Germinal center (tissue), 1 donor: ENCODE results near the gene UNC45A.

Experiments
- DNase-seq: peaks from one replicate; pipeline ENCODE4 v3.0.0; 2012; ENCODE audit warnings: mixed read lengths, low spot score

UNC45A gene

DNA sequence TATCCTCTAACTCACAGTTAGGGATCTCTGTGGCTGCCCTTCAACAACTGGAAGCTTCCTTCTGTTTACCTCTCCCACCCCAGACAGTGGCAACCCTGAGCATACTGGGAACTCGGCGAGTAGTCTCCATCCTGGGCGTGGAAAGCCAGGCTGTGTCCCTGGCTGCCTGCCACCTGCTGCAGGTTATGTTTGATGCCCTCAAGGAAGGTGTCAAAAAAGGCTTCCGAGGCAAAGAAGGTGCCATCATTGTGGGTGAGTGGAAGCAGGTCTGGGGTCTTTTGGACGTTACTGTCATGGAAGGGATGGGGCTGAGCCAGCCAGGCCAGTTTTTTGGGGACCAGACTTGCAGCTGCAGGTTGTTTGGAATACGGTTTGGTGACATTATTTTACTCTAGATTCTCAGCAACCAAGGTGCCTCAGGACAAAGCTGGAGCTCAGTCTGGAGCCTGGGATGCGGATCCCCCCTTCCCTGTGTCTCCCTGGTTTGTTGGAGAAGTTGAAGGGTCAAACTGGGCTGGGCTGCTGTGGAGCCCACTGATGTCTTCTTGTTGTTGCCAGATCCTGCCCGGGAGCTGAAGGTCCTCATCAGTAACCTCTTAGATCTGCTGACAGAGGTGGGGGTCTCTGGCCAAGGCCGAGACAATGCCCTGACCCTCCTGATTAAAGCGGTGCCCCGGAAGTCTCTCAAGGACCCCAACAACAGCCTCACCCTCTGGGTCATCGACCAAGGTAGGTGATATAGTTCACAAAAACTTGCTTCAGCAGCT lies 7.5 kb downstream of the UNC45A start:
- DNase-seq, result no peak

DNA sequence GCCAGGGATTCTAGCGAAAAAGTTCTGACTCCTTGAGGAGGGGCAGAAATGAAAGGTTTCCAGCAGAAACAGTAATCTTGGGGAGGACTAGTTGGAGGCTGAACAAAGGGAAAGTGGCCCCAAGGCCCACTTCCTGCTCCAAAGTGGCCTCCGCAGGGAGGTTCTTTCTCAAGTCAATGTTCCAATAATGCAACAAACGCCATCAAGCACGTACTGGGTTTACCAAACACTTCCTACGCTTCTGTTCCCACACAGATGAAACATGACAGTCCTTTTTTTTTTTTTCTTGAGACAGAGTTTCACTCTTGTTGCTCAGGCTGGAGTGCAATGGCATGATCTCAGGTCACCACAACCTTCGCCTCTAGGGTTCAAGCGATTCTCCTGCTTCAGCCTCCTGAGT lies 10.0 kb downstream of the UNC45A start:
- no peak for DNase-seq

DNA sequence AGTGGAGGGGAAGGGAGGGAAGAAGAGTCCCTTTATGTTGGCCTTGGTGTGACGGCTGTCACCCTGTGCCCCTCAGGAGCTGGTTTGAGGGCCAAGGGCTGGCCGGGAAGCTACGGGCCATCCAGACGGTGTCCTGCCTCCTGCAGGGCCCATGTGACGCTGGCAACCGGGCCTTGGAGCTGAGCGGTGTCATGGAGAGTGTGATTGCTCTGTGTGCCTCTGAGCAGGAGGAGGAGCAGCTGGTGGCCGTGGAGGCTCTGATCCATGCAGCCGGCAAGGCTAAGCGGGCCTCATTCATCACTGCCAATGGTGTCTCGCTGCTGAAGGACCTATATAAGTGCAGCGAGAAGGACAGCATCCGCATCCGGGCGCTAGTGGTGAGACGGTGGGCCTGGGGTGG lies 11.5 kb downstream of the UNC45A start:
- DNase-seq, result no peak

GRCh38 chr15:90946941-90947576 lies 12.0 kb downstream of the UNC45A start:
- no peak for DNase-seq

DNA sequence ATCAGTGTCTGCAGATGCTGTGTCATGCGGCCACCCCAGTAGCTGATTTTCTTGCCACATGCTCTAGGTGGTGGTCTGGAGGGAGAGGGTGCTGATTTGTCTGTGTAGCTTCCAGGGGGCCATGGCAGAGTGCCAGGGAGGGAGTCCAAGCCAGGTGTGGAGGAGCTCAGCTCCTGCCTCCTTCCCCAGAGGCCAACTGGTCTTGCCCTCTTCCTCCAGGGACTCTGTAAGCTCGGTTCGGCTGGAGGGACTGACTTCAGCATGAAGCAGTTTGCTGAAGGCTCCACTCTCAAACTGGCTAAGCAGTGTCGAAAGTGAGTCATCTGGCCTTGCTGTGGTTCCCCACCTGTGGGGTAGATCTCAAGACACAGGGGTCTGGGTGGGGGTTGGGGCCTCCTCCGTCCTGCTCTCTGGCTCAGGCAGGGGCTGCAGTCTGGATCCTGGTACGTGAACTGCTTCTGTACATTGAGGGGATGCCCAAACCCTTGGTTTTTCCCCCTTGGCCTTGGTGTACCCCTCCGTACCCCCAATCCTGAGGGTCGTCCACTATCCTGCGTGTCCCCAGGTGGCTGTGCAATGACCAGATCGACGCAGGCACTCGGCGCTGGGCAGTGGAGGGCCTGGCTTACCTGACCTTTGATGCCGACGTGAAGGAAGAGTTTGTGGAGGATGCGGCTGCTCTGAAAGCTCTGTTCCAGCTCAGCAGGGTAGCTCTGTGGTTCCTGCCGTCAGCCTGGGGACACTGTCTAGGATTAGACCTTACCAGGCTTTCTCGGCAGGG lies 12.7 kb downstream of the UNC45A start:
- DNase-seq, result no peak

- DNase-seq, result no peak
These were observed 13.4 kb downstream of the UNC45A start for GRCh38 chr15:90948506-90948905.

- DNase-seq, result no peak
These were observed 15.0 kb downstream of the UNC45A start for GRCh38 chr15:90949979-90950675.

DNA sequence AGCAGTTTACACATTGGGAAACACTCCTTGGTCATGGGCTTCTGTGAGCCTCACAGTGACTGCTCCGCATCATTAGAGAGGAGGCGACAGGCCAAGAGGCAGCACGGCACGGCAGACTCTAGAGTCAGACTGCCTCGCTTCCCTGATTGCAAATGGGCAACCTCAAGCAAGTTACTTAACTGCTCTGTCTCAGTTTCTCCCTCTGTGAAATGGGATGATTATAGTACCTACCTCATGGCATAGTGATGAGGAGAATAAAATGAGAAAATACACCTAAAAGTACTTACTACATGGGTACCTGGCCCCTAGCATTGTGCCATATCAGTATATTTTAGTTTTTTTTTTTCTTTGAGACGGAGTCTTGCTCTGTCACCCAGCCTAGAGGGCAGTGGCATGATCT lies 15.6 kb downstream of the UNC45A start:
- DNase-seq, result no peak

- DNase-seq, result no peak
These were observed 18.0 kb downstream of the UNC45A start for GRCh38 chr15:90952901-90953677.

DNA sequence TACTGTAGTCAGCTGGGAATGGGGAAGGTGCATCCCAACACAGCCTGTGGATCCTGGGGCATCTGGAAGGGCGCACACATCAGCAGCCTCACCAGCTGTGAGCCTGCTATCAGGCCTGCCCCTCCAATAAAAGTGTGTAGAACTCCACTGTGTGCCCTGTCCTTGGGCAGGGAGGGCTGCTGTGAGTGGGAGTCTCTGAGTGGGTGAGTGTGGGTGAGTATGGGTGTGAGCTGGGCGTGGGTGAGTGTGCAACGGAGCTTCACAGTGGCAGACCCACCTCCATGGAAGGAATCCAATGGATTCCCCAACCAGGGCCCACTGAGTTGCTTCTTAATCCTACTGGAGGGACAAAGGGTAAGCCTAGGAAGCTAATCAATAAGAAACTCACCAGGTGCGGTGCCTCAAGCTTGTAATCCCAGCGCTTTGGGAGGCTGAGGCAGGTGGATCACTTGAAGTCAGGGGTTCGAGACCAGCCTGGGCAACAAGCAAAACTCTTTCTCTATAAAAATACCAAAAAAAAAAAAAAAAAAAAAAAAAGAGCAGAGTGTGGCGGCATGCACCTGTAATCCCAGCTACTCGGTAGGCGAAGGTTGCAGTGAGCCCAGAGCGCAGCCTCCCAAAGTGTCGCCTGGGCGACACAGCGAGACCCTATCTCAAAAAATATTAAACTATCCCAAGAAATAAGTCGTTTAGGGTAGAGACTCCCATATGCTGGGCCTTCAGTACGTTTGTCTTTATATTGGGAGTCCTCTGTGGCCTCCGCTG lies 19.0 kb downstream of the UNC45A start:
- DNase-seq, result no peak

- peak; percentile 99 for DNase-seq
These were observed 19.9 kb downstream of the UNC45A start, which contains the start of gene RCCD1 for GRCh38 chr15:90954712-90955623. Gene RCCD1 (plus strand): TSS chr15:90954884. CDS start chr15:90956735, 1,851 bp downstream.

- no peak for DNase-seq
These were observed 20.7 kb downstream of the UNC45A start for GRCh38 chr15:90955624-90956273.

DNA sequence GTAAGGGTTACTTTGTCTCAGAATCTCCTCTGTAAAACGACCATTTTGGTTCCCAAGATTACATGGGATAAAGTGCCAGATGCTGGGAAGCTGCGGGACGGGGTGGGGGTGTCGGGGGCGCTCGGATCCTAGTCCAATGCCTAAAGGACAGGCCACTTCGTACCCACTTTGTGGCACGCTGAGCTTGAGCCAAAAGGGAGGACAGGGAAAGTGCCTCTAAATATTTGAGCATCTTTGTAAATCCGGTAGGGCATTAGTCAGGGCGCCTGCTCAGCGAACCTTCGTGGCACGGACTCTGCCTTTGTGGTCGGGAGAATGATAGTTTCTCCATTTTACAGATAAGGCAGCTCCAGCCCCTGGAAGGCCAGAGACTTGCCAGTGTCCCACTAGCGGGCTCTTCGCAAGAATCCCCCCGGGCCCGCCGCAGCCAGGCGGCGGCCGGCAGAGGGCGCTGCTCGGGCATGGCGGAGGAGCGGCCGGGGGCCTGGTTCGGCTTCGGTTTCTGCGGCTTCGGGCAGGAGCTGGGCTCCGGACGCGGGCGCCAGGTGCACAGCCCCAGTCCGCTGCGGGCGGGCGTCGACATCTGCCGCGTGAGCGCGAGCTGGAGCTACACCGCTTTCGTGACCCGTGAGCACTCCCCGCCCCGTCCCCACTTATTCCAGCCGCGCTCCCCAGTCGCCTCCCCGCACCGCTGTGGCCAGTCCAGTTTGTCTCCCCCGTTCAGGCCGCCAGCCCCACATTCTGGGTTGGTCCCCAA lies 21.4 kb downstream of the UNC45A start:
- DNase-seq, result peak; percentile 91

GRCh38 chr15:90957031-90957790 lies 22.1 kb downstream of the UNC45A start:
- DNase-seq, result no peak

DNA sequence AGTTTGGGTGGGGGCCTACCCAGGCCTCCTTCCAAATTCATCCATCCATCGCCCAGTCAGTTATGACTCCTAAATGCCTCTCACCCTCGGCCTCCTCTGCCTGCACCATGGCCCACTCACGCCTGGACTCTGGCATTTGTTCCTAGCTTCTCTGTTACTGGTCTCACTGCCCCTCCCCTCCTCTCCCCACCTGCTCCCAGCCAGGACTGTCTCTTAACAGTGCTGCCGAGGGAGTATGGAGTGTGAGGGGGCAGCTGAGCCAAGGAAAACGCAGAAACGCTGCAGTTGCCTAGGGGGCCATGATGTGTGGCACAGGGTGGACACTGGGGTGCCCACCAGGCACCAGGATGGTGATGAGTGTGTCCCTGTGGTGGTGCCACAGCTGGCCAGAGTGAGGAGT lies 22.7 kb downstream of the UNC45A start:
- DNase-seq, result no peak

DNA sequence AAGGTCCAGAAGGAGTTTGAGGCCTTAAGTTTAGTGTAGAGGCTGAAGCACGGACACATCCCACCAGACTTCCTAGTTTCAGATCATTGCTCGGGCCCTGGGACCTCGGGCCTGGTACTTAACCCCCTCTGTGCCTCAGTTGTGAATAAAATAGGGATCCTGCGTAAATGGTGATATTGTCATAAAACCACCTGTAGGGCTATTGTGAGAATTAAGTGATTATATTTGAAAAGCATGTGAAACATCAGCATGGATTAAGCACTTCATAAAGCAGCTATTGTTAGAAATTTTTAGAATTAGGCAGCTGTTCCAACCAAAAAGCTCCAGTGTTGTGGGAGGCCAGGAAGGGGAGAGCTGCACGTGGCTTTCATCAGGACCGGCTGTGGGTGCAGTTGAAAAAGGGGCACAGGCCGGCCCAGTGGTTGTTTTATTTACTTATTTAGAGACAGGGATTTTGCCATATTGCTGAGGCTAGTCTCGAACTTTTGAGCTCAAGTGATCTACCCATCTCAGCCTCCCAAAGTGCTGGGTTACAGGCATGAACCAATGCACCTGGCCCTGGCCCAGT lies 24.0 kb downstream of the UNC45A start:
- no peak for DNase-seq

DNA sequence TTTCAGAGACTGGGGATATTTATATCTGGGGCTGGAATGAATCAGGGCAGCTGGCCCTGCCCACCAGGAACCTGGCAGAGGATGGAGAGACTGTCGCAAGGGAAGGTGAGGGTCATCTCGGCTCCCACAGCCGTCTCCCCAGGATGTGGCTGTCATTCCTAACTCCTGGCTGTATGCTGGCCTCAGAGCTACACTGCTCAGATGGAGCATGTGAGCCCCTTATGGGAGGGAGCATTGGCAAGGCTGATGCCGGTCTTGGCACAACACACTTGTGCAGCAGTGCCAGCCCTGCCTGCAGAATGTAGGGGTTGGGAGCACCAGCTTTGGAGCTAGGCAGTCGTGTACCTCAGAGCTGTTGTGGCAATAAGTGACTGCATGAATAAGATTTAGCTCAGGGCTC lies 24.8 kb downstream of the UNC45A start:
- no peak for DNase-seq
